ENCODE measurements around the gene IFT57. TPM values are rescaled to one million over a fixed set of nuclear protein-coding genes. Genes with fewer than 3 reads are reported as not detected.

The IFT57 gene
- total RNA-seq, 1 donor from 2014 or later = 90.5 TPM

DNA sequence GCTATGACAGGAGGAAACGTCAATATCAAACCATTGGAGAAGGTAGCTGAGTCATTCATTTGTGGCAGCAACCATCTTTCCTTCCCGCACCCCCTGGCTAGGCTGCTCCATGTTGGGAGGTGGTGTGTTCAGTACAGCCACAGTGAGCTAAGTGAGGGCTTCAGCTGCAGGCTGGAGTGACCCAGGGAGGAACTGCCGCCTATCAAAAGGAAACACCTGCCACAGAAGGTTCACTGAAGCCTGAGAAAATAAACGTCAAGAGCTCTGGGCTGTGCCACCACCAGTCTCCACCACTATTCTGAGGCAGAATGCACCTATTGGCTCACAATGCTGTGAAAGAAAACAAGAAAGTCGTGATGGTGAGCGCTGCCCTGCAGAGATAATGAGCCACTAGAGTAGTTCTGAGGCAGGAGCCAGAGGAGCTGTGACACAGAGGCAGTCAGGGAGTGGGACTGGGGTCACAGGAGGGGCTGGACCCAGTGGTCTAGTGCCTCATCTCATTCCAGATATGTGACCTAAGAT lies 96.6 kb downstream of the IFT57 start:
- Histone ChIP-seq H3K9me3 (ENCODE audit: low read depth) (no peaks in the 10 kb centered on the region), H3K79me2 (ENCODE audit: low read depth) (no peaks in the 10 kb centered on the region), H3K27ac (no peak overlapping the region), H3K4me1 (peaks cover 29% of the 10 kb centered on the region), H4K20me1 (ENCODE audit: low read depth) (no peaks in the 10 kb centered on the region), H3K36me3 (no peaks in the 10 kb centered on the region), H3K4me2 (no peak overlapping the region), H3K4me3 (no peak overlapping the region), H3K9ac (no peak overlapping the region), H2AFZ (replicated peaks) (no peak overlapping the region), H3K27me3 (no peaks in the 10 kb centered on the region), H3F3A (ENCODE audit: low read depth) (peaks cover 8% of the 10 kb centered on the region)
- TF ChIP-seq EZH2 (IDR thresholded peaks at IDR 0.05) (no peak), EZH2phosphoT487 (IDR thresholded peaks at IDR 0.05) (no peak)
- TF ChIP-seq, protein P1, sequence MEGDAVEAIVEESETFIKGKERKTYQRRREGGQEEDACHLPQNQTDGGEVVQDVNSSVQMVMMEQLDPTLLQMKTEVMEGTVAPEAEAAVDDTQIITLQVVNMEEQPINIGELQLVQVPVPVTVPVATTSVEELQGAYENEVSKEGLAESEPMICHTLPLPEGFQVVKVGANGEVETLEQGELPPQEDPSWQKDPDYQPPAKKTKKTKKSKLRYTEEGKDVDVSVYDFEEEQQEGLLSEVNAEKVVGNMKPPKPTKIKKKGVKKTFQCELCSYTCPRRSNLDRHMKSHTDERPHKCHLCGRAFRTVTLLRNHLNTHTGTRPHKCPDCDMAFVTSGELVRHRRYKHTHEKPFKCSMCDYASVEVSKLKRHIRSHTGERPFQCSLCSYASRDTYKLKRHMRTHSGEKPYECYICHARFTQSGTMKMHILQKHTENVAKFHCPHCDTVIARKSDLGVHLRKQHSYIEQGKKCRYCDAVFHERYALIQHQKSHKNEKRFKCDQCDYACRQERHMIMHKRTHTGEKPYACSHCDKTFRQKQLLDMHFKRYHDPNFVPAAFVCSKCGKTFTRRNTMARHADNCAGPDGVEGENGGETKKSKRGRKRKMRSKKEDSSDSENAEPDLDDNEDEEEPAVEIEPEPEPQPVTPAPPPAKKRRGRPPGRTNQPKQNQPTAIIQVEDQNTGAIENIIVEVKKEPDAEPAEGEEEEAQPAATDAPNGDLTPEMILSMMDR (IDR thresholded peaks at IDR 0.05) = no peak
- peak; percentile 5 for DNase-seq (ENCODE audit: low spot score)
- Mint-ChIP-seq H3K4me3 (peak overlapping the region; percentile 33), H3K27me3 (ENCODE audit: insufficient read depth, low read depth) (peaks cover 4% of the 10 kb centered on the region), H3K36me3 (no peaks in the 10 kb centered on the region), H3K9me3 (no peaks in the 10 kb centered on the region), H3K4me1 (peaks cover 32% of the 10 kb centered on the region), H3K27ac (peak overlapping the region; percentile 62)

DNA sequence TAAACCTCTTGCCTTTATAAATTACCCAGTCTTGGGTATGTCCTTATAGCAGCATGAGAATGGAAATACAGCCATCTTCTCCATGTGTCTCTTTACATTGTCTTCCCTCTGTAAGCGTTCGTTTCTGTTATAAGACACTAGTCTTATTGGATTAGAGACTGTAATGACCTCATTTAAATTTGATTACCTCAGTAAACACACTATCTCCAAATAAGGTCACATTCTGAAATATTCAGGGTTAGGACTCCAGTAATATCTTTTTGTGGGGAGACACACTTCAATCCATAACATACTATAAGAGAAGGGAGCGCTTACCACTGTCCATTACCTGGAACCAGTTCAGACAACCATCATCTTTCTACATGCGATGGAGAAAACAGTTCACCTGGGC lies 97.1 kb downstream of the IFT57 start:
- Mint-ChIP-seq H3K27me3 (ENCODE audit: insufficient read depth, low read depth) (peaks cover 4% of the 10 kb centered on the region), H3K27ac (peak overlapping the region; percentile 62), H3K36me3 (no peaks in the 10 kb centered on the region), H3K4me3 (no peak overlapping the region), H3K4me1 (peaks cover 32% of the 10 kb centered on the region), H3K9me3 (no peaks in the 10 kb centered on the region)
- H3K4me1 ChIP-seq = peaks cover 29% of the 10 kb centered on the region
- no peak overlapping the region for H3K4me3 ChIP-seq
- no peak overlapping the region for H2AFZ ChIP-seq (replicated peaks)
- no peaks in the 10 kb centered on the region for H3K9me3 ChIP-seq (ENCODE audit: low read depth)
- H4K20me1 ChIP-seq (ENCODE audit: low read depth) = no peaks in the 10 kb centered on the region
- H3K27ac ChIP-seq = no peak overlapping the region
- TF ChIP-seq EZH2phosphoT487 (IDR thresholded peaks at IDR 0.05) (no peak), EZH2 (IDR thresholded peaks at IDR 0.05) (no peak)
- TF ChIP-seq, protein P1 (IDR thresholded peaks at IDR 0.05) = no peak
- H3K9ac ChIP-seq = no peak overlapping the region
- DNase-seq (ENCODE audit: low spot score) = no peak
- no peak overlapping the region for H3K4me2 ChIP-seq
- H3K79me2 ChIP-seq (ENCODE audit: low read depth) = no peaks in the 10 kb centered on the region
- H3F3A ChIP-seq (ENCODE audit: low read depth) = peaks cover 8% of the 10 kb centered on the region
- no peaks in the 10 kb centered on the region for H3K36me3 ChIP-seq
- no peaks in the 10 kb centered on the region for H3K27me3 ChIP-seq

DNA sequence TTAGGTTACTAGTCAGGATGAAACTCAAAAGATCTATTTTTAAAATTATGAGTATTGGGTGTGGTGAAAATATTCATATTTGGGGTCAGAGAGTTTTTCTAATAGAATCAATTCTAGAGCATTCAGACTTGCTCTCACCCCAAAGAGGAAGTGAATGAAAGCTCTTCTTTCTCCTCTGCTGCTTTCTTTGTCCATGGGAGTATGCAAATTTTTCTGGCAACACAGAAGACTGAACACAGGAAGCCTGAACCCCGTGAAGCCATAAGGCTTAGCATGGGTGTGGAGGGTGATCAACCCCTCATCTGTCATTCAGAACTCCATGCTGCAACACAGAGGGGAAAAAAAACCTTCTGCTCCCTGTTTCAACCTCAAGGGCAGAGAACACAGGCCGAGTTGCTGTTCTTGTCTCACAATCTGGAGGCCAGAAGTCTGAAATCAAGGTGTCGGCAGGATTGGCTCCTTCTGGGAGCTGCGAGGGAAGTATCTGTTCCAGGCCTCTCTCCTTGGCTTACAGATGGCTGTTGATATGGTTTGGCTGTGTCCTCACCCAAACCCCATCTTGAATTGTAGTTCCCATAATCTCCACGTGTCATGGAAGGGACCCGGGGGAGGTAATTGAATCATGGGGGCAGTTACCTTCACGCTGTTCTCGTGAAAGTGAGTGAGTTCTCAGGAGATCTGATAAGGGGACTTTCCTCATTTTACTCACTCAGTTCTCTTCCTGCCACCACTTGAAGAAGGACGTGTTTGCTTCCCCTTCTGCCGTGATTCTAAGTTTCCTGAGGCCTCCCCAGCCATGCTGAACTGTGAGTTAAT lies 97.7 kb downstream of the IFT57 start:
- peaks cover 32% of the 10 kb centered on the region for H3K4me1 Mint-ChIP-seq
- no peak for DNase-seq (ENCODE audit: low spot score)
- Histone ChIP-seq H3K36me3 (no peaks in the 10 kb centered on the region), H3K79me2 (ENCODE audit: low read depth) (no peaks in the 10 kb centered on the region), H3K27me3 (no peaks in the 10 kb centered on the region), H3K27ac (no peak overlapping the region), H3K4me3 (no peak overlapping the region), H3K9ac (no peak overlapping the region), H3F3A (ENCODE audit: low read depth) (peaks cover 8% of the 10 kb centered on the region), H3K4me2 (no peak overlapping the region), H4K20me1 (ENCODE audit: low read depth) (no peaks in the 10 kb centered on the region), H3K4me1 (peaks cover 29% of the 10 kb centered on the region), H3K9me3 (ENCODE audit: low read depth) (no peaks in the 10 kb centered on the region), H2AFZ (replicated peaks) (peak overlapping the region; percentile 57)
- peaks cover 4% of the 10 kb centered on the region for H3K27me3 Mint-ChIP-seq (ENCODE audit: insufficient read depth, low read depth)
- H3K4me3 Mint-ChIP-seq = no peak overlapping the region
- H3K9me3 Mint-ChIP-seq = no peaks in the 10 kb centered on the region
- no peaks in the 10 kb centered on the region for H3K36me3 Mint-ChIP-seq
- TF ChIP-seq EZH2 (IDR thresholded peaks at IDR 0.05) (no peak), EZH2phosphoT487 (IDR thresholded peaks at IDR 0.05) (no peak)
- TF ChIP-seq, protein P1 (IDR thresholded peaks at IDR 0.05) = no peak
- H3K27ac Mint-ChIP-seq = peak overlapping the region; percentile 36
